K562 (cell line): Measurements from ENCODE around the gene LAPTM5. TPM values are rescaled to one million over a fixed set of nuclear protein-coding genes. Genes with fewer than 3 reads are reported as not detected.

Experiments used
- ARID2 ChIP-seq: fragments of 450-650 bp; IDR thresholded peaks from 2 replicates; pipeline ENCODE4 v1.6.1; 2017; ENCODE audit warnings: antibody characterized with exemption, mild to moderate bottlenecking
- CHD2 ChIP-seq: IDR thresholded peaks from 2 replicates; pipeline ENCODE4 v1.6.1; 2011; ENCODE audit warnings: low read depth, low read length
- E2F4 ChIP-seq: sonication (generic); formaldehyde crosslinking; IDR thresholded peaks from 2 replicates; pipeline ENCODE4 v1.8.0; 2022; ENCODE audit warnings: mild to moderate bottlenecking, low read depth, missing genetic modification reagents
- ELF2 ChIP-seq: fragments of 250-450 bp; sonication (Bioruptor Pico); IDR thresholded peaks from 2 replicates; pipeline ENCODE4 v1.5.0; 2021; ENCODE audit warnings: mild to moderate bottlenecking
- FOS ChIP-seq: IDR thresholded peaks from 3 replicates; pipeline ENCODE4 v1.6.1; 2011; ENCODE audit not compliant: insufficient read length; ENCODE audit errors: extremely low read depth
- HDAC3 ChIP-seq: fragments of 450-650 bp; IDR thresholded peaks from 2 replicates; pipeline ENCODE4 v1.6.1; 2018; ENCODE audit warnings: borderline replicate concordance, mild to moderate bottlenecking, moderate library complexity; ENCODE audit not compliant: partially characterized antibody
- HMBOX1 ChIP-seq: sonication (generic); IDR thresholded peaks from 2 replicates; pipeline ENCODE4 v1.6.1; 2016
- HOXB6 ChIP-seq: fragments of 250-450 bp; sonication (Bioruptor Pico); IDR thresholded peaks from 2 replicates; pipeline ENCODE4 v1.5.1; 2022; ENCODE audit warnings: mild to moderate bottlenecking, borderline replicate concordance
- MECOM ChIP-seq: fragments of 250-450 bp; sonication (Bioruptor Pico); IDR thresholded peaks from 2 replicates; pipeline ENCODE4 v1.8.0; 2022; ENCODE audit warnings: inconsistent platforms
- MED1 ChIP-seq: sonication (generic); formaldehyde crosslinking; IDR thresholded peaks from 2 replicates; pipeline ENCODE4 v1.8.1; 2023; ENCODE audit warnings: missing genetic modification reagents, borderline replicate concordance
- MIER1 ChIP-seq: fragments of 450-650 bp; IDR thresholded peaks from 2 replicates; pipeline ENCODE4 v1.6.1; 2016; ENCODE audit warnings: antibody characterized with exemption, mild to moderate bottlenecking, low read depth
- NFE2L1 ChIP-seq: fragments of 450-650 bp; IDR thresholded peaks from 2 replicates; pipeline ENCODE4 v1.6.1; 2016; ENCODE audit warnings: missing genetic modification characterization, low read depth, mild to moderate bottlenecking, missing compliant biosample characterization, moderate library complexity, borderline replicate concordance
- PHB ChIP-seq: fragments of 250-450 bp; sonication (Bioruptor Pico); IDR thresholded peaks from 2 replicates; pipeline ENCODE4 v1.5.0; 2021
- PPARD ChIP-seq: fragments of 250-450 bp; sonication (Bioruptor Pico); IDR thresholded peaks from 2 replicates; pipeline ENCODE4 v1.8.0; 2022; ENCODE audit warnings: inconsistent platforms, mild to moderate bottlenecking, moderate library complexity
- SMARCC2 ChIP-seq: fragments of 450-650 bp; IDR thresholded peaks from 2 replicates; pipeline ENCODE4 v1.6.1; 2017; ENCODE audit warnings: antibody characterized with exemption, moderate library complexity, mild to moderate bottlenecking, low read depth
- TRIM28 ChIP-seq: fragments of 450-650 bp; IDR thresholded peaks from 2 replicates; pipeline ENCODE4 v1.6.1; 2017
- YY1 ChIP-seq, 3 experiments: IDR thresholded peaks; 2 replicates each; pipeline ENCODE4 v1.6.1; 2011; ENCODE audit warnings: low read length in 2 of 3, mild to moderate bottlenecking in 2 of 3, moderate library complexity in 2 of 3, borderline replicate concordance in 1 of 3, control low read depth in 1 of 3, low read depth in 1 of 3; ENCODE audit not compliant: insufficient read depth in 3 of 3, insufficient replicate concordance in 2 of 3, control insufficient read depth in 1 of 3, insufficient read length in 1 of 3; ENCODE audit errors: extremely low read depth in 1 of 3
- ZBTB34 ChIP-seq: fragments of 250-450 bp; sonication (Bioruptor Pico); IDR thresholded peaks from 2 replicates; pipeline ENCODE4 v1.8.0; 2021; ENCODE audit warnings: mild to moderate bottlenecking, moderate library complexity
- ZBTB7A ChIP-seq: IDR thresholded peaks from 2 replicates; pipeline ENCODE4 v1.6.1; 2011; ENCODE audit warnings: low read depth, mild to moderate bottlenecking, low read length, moderate library complexity, borderline replicate concordance; ENCODE audit not compliant: control insufficient read depth
- ZFP36 ChIP-seq: fragments of 150-350 bp; IDR thresholded peaks from 2 replicates; pipeline ENCODE4 v1.6.1; 2018; ENCODE audit warnings: low read length, low read depth; ENCODE audit not compliant: partially characterized antibody
- ZNF134 ChIP-seq: fragments of 250-450 bp; sonication (Bioruptor Pico); conservative IDR thresholded peaks from 2 replicates; pipeline ENCODE4 v1.4.0; 2020
- ZNF263 ChIP-seq: sonication (generic); formaldehyde crosslinking; IDR thresholded peaks from 2 replicates; pipeline ENCODE4 v1.8.0; 2022; ENCODE audit warnings: mild to moderate bottlenecking, missing genetic modification reagents, borderline replicate concordance
- ZNF398 ChIP-seq: fragments of 250-450 bp; sonication (Bioruptor Pico); IDR thresholded peaks from 2 replicates; pipeline ENCODE4 v1.8.0; 2021; ENCODE audit warnings: moderate library complexity, mild to moderate bottlenecking, inconsistent platforms
- polyA plus RNA-seq, 8 experiments: library from polyadenylated mRNA; depleted of rRNA in 4 of 8; stranded (reverse) in 5 of 8; unstranded in 3 of 8; fragments of >200 nt; fragmentation: Nextera tagmentation in 2 of 8; fragmentation: Illumina TruSeq in 1 of 8; extraction: Ambion mirVana in 2 of 8; extraction: Trizol in 1 of 8; gene quantifications; 2 replicates each; pipeline versions ENCODE4 v1.2.1 to v1.2.3, GENCODE V29; 2011 to 2014; ENCODE audit warnings: inconsistent platforms in 1 of 8, missing spikeins in 1 of 8
- total RNA-seq, 7 experiments: library from RNA; depleted of rRNA in 6 of 7; stranded (reverse); fragments of >200 nt in 6 of 7; fragmentation: Illumina TruSeq in 2 of 7; extraction: Trizol in 2 of 7; gene quantifications; 2 replicates each; pipeline versions ENCODE4 v1.2.1 to v1.2.3, GENCODE V29; 2011 to 2021; ENCODE audit warnings: low replicate concordance in 1 of 7

LAPTM5 gene
- total and polyA plus RNA-seq, 9 of the 15 experiments (the other 6 are each of a cell fraction or from before 2014, with no cell fraction given) = 2.4 to 47.3 (median 20.3) TPM

- TF ChIP-seq SMARCC2 = no peak
- no peak for TF ChIP-seq NFE2L1 (tag)
- no peak for TF ChIP-seq ARID2
- no peak for TF ChIP-seq ZBTB34 (CRISPR knock-in tag)
- no peak for TF ChIP-seq ZNF398 (CRISPR knock-in tag)
- TF ChIP-seq MIER1 = no peak
- TF ChIP-seq ZNF263 (CRISPR knock-in tag) = 0 out of 2 replicates have a peak, but pooled peaks have one; percentile 24
- TF ChIP-seq PPARD (CRISPR knock-in tag) = no peak
- TF ChIP-seq E2F4 (CRISPR knock-in tag) = no peak
- no peak for TF ChIP-seq ELF2 (CRISPR knock-in tag)
- 0 out of 2 replicates have a peak, but pooled peaks have one; percentile 37 for TF ChIP-seq CHD2
- TF ChIP-seq ZNF134 (CRISPR knock-in tag) = no peak
- no peak for TF ChIP-seq HDAC3
- TF ChIP-seq ZFP36 = no peak
- TF ChIP-seq TRIM28 = no peak
- TF ChIP-seq YY1 (IDR thresholded peaks at IDR 0.05; ENCODE audit: borderline replicate concordance in 1 of 3, control insufficient read depth in 1 of 3, extremely low read depth in 1 of 3, insufficient read depth in 3 of 3, insufficient read length in 1 of 3, insufficient replicate concordance in 2 of 3, low read depth in 1 of 3, low read length in 2 of 3) = peak in 1 of 3 experiments; percentile 37
- TF ChIP-seq FOS = peak; percentile 65
- TF ChIP-seq ZBTB7A = no peak
- TF ChIP-seq PHB (CRISPR knock-in tag) = no peak
- no peak for TF ChIP-seq HMBOX1
- no peak for TF ChIP-seq HOXB6 (CRISPR knock-in tag)
- no peak for TF ChIP-seq MECOM (CRISPR knock-in tag)
- no peak for TF ChIP-seq MED1 (CRISPR knock-in tag)
Measured at GRCh38 chr1:30758785-30759380, 1.3 kb upstream of the LAPTM5 start (continued).
